Omental fat pad (tissue), 4 donors: ENCODE results near the gene ALMS1. TPM values are rescaled to one million over a fixed set of nuclear protein-coding genes. Genes with fewer than 3 reads are reported as not detected.
"Not testable (repeated sequence)": the region's sequence is repeated elsewhere in the genome, so short reads cannot be mapped to it uniquely, and the experiment has no call there.

Source experiments
- ATAC-seq: fragments of 150-250 bp; one replicate; pipeline ENCODE4 v1.9.1; 2016; ENCODE audit warnings: mild to moderate bottlenecking, moderate library complexity; ENCODE audit not compliant: low FRiP score
- DNase-seq: peaks from one replicate; pipeline ENCODE4 v3.0.0-alpha.2; 2019; ENCODE audit warnings: low spot score
- total RNA-seq, 4 donors: library from RNA; depleted of rRNA; stranded (reverse); fragments of >200 nt; gene quantifications; one replicate each; pipeline ENCODE4 v1.1.0, GENCODE V29; 2016
- TF ChIP-seq, protein P1 (sequence below), 3 donors: fragments of 450-650 bp; IDR thresholded peaks; one replicate each; pipeline ENCODE4 v1.5.1; 2016 to 2017; ENCODE audit warnings: antibody characterized with exemption in 3 of 3, mild to moderate bottlenecking in 3 of 3, moderate library complexity in 2 of 3

ALMS1 gene
- total RNA-seq, 4 donors from 2014 or later: 18.9 to 36.1 (median 23.8) TPM

DNA sequence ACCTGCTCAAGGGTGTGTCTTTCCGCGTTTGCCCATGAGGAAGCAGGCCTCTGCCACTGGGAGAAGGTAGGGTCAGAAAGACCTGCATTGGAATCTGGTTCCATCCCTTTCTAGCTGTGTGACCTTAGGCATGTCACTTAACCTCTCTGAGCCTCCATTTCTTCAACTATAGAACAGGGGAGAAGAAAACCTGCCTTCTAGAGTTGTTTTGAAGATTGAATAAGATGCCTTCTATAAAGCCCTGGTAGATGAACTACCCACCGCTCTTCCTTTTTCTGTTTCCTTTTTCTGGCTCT, 256.1 kb downstream of the ALMS1 start:
- DNase-seq (no peak), ATAC-seq (no peak)
- TF ChIP-seq, protein P1, sequence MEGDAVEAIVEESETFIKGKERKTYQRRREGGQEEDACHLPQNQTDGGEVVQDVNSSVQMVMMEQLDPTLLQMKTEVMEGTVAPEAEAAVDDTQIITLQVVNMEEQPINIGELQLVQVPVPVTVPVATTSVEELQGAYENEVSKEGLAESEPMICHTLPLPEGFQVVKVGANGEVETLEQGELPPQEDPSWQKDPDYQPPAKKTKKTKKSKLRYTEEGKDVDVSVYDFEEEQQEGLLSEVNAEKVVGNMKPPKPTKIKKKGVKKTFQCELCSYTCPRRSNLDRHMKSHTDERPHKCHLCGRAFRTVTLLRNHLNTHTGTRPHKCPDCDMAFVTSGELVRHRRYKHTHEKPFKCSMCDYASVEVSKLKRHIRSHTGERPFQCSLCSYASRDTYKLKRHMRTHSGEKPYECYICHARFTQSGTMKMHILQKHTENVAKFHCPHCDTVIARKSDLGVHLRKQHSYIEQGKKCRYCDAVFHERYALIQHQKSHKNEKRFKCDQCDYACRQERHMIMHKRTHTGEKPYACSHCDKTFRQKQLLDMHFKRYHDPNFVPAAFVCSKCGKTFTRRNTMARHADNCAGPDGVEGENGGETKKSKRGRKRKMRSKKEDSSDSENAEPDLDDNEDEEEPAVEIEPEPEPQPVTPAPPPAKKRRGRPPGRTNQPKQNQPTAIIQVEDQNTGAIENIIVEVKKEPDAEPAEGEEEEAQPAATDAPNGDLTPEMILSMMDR (IDR thresholded peaks at IDR 0.05): no peak

DNA sequence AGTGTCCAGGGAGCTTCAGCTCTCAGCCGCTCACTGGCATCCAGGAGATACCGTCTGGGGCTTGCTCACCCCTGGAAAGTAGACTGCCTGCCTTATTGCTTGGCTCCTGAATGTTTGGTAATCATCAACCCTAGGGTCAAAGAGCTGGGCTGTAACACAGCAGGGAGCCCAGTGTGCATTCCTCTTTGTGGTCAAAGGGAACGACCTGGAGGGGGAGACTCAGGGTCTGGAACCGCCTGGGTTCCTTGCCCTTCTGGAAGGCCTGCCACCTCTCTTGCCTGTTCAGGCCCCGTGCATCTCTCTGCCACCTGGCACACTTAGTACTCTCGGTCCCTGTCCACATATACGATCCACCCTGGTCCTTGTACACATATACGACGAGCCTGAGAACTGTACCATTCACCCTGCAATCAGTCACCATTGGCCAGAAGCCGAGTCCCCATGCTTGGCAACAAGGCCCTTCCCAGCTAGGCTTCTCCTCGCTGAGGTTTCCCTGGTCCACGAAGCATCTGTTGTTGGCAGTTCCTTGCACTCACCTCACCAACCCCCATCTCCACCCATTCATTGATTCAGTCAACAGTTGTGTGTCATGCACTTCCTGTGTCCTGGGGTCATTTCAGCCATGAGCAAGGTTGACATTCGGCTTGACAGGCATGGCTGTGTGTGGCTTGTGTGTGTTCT, 256.8 kb downstream of the ALMS1 start, which contains the start of gene NAT8:
NAT8 (minus strand) TSS at position 85 of the 681 bp plus-strand sequence. CDS start 794 bp downstream, outside the sequence.
- TF ChIP-seq, protein P1 (IDR thresholded peaks at IDR 0.05): no peak
- ATAC-seq (no peak), DNase-seq (no peak)

DNA sequence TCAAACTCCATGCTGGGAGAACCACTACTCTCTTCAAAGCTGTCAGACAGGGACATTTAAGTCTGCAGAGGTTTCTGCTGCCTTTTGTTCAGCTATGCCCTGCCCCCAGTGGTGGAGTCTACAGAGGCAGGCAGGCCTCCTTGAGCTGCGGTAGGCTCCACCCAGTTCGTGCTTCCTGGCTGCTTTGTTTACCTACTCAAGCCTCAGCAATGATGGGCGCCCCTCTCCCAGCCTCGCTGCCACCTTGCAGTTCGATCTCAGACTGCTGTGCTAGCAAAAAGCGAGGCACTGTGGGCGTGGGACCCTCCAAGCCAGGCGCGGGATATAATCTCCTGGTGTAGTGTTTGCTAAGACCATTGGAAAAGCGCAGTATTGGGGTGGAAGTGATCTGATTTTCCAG, 262.1 kb downstream of the ALMS1 start:
- ATAC-seq, DNase-seq: not testable (repeated sequence)

DNA sequence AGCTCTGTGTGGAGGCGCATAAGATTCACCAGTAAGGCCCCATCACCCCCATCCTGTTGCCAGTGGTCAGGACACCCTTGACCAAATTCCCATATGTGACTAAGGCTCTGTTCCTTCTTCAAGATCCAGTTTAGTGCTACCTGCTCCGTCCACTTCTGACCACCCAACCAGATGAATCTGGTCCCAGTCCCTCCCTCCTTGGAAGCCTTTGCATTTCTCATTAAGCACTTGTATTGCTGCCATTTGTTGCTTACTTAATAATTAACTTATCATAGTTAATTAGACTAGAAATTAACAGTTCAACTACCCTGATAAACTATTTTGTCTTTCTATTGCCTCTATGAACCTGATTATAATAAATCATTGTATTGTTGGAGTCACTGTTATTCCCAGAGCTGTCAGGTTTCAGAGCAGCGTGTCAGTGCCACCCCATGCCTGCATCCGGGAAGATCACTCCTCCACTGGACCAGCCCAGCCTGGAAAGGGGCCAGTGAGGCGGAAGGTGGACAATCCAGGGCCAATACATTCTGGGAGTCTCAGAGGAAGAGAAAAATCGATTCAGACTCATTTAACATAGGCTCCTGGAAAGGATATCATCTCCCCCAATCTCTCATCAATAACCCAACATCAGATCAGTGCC, 266.1 kb downstream of the ALMS1 start:
- no peak for ATAC-seq
- TF ChIP-seq, protein P1 (IDR thresholded peaks at IDR 0.05): no peak
- DNase-seq: no peak

DNA sequence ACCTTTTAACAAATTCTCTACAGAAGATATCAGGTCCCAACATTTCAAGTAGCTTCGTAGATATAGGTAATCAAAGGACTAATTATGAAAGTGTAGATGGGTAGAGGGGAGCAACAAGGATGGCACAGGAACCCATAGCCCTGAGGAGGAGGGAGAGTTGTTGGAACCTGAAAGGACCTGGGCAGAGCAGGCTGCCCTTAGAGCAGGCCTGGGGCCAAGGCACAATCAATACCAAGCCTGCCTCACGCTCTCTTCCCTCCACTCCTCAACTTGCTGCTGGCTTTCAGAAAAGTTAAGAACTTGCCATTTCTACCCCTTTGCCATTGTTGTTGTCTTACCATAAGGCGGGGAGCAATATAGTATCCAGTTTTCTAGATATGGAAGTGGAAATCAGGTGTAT, 266.7 kb downstream of the ALMS1 start:
- no peak for ATAC-seq
- TF ChIP-seq, protein P1 (IDR thresholded peaks at IDR 0.05): no peak

DNA sequence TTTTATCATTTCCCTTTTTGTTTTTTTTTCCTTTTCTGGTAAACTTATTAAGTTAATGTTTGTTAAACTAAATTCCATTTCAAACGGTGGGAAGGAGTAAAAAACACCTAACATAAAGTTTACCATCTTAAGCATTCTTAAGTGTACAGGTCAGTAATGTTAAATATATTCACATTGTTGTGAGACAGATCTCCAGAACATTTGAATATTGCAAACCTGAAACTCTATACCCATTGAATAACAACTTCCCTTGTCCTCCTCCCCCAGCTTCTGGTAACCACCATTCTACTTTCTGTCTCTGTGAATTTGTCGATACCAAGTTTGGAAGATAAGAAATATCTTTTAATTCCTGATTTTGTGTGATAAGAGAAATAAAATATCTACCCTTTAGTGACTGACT, 268.5 kb downstream of the ALMS1 start:
- no peak for DNase-seq
- TF ChIP-seq, protein P1 (IDR thresholded peaks at IDR 0.05): no peak
- no peak for ATAC-seq

More for the DNA sequence above, 266.7 kb downstream of the ALMS1 start:
- DNase-seq: no peak

Other genes starting within 250 kb of the ALMS1 start
- gene NOTO, start 183.3 kb upstream of the ALMS1 start, total RNA-seq: not detected
- 10 to 100 TPM; 14.6 to 27.0 (median 14.9) TPM for gene SMYD5, start 171.6 kb upstream of the ALMS1 start, total RNA-seq
- 10 to 100 TPM; 23.1 to 44.0 (median 38.5) TPM for gene PRADC1, start 152.6 kb upstream of the ALMS1 start, total RNA-seq
- gene CCT7, start 151.5 kb upstream of the ALMS1 start, total RNA-seq: 100 to 1,000 TPM; 187 to 208 (median 202) TPM
- 1 to 10 TPM; 1.1 to 3.1 (median 2.0) TPM for gene FBXO41, start 101.4 kb upstream of the ALMS1 start, total RNA-seq
- gene EGR4, start 92.3 kb upstream of the ALMS1 start, total RNA-seq: not detected